GM18520 (cell line): Measurements from ENCODE around the gene PARVA.

Experiments
- ATAC-seq: cut with Tn5 transposase; IDR thresholded peaks from one replicate; pipeline ENCODE4 v1.9.1; 2021; ENCODE audit not compliant: unreplicated experiment

PARVA gene

DNA sequence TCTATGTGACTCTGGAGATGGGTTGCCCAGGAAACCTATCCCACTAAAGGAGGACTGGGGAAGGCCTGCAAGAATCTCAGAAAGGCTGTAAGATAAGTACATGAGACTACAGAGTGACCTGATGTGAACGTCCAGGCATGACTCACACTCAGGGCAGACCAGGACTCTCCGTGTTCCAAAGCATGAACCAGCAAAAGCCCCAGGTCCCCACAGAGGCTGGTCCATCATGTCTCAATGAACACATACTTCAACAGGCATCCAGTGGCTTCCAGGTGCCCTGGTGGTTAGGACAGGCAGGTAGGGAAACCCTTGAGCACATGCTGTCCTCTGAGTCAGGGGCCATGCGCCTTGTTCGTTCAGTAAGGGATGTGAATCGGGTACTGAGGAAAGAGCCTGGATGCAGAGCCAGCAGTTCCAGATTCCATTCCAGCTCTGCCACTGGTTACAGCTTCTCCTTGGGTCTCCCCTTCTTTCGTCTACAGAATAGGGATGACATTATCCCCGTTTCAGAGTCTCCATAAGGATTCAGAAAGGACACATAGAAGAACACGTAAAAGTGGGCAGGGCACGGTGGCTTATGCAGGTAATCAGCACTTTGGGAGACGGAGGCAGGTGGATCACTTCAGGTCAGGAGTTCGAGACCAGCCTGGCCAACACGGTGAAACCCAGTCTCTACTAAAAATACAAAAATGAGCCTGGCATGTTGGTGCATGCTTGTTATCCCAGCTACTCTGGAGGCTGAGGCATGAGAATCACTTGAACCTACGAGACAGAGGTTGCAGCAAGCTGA, 167.8 kb downstream of the PARVA start:
- ATAC-seq, result no peak

DNA sequence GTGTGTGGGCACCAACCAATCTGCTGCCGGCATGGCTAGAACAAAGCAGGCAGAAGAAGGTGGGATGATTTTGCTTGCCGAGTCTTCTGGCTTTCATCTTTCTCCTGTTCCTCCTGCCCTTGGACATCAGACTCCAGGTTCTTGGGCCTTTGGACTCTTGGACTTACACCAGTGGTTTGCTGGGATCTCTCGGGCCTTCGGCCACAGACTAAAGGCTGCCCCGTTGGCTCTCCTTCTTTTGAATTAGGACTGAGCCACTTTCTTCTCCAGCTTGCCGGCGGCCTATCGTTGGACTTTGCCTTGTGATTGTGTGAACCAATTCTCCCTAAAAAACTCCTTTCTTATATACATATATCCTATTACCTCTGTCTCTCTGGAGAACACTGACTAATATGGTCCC, 168.8 kb downstream of the PARVA start:
- ATAC-seq, result no peak

DNA sequence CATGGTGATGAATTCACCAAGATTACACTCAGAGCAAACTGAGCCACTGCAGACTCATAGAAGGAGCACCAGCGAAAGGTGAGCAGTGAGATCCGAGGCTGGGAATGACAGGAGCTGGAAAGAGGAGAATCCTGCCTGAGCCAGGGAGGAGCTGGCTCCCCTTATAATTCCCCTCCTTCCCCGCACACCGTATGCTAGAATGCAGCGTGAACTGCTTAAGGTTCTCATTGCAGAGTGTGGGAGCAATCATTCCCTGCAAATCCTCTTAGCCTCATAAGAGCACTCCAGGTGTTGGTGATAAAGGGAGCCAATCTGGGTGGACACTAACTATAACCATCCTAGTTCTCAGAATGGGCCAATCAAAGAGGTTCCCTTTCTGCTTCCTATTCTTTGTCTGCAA, 169.3 kb downstream of the PARVA start:
- ATAC-seq, result no peak

DNA sequence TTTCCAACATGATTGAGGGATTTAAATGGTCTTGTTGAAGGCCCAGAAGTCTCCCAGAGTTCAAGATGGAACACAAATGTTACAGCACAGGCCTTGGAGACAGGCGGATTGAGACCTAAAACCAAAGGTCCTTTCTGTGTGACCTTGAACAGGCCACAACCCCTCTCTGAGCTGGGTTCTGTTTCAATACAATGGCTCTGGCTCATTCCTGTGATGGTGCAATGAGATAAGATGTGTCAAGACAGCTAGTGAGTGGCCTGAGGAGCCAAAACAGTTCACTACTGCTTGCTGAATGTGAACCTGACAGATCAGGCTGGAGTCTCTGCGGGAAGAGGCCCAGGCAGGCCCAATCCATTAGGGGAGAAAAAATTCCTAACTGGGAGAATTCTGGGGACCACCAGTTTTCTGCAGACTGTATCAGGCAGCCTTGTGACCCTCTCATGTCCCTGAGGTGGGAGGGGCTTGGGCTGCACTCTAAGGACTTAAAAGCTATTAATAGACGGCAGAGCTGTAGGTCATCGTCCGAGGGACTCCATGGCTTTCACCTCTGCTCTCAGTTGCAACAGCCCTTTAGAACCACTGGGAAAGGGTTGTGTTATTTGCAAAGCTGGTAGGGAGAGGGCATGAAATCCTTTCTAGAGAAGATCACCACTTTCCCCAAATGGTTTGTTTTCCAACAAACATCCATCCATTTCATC, 170.7 kb downstream of the PARVA start:
- ATAC-seq, result no peak

DNA sequence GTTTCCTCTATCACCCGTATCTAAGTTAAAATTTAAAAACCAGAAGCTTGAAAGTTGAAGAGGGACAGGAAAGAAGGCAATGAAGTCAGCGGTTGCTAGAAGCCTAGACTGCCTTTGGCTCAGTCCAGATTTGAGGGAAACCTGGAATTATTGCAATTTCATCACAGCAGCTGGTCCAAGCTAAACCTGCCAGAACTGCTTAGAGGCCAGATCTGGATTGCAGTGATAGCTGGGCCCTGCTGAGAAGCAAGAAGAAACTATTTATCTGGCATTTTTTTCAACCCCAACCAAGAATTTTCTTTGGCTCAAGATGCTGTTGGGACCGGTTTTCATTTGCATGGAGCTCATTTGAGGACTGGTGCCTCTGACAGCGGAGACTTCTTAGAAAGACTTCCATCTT, 175.3 kb downstream of the PARVA start:
- no peak for ATAC-seq

DNA sequence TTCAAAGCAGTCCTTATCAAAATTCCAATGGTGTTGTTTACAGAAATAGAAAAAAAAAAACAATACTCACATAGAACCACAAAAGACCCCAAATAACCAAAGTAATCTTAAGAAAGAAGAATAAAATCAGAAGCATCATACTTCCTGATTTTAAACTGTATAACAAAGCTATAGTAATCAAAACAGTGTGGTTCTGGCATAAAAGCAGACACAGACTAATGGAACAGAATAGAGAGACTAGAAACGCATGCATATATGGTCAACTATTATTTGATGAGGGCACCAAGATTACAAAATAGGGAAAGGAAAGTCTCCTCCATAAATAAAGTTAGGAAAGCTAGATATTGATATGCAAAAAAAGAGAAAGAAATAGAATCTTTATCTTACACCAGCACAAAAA, 176.8 kb downstream of the PARVA start:
- ATAC-seq, result no peak

DNA sequence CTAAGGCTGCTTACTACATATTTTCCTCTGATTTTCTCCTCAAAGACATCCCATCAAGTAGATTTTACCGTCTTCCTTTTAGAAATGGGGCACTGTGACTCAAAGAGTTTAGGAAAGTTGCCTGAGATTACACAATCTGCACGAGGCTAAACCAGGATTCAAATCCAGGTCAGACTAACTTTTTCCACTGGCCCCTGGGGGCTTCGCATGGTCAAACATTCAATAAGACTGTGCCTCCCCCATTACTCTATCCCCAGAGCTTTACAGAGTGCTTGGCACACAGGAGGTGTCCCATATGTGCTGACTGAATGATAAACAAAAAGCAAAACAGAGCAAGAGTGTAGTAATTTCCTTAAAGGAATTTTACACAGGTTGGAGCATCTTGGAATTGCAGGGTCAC, 178.8 kb downstream of the PARVA start:
- no peak for ATAC-seq

DNA sequence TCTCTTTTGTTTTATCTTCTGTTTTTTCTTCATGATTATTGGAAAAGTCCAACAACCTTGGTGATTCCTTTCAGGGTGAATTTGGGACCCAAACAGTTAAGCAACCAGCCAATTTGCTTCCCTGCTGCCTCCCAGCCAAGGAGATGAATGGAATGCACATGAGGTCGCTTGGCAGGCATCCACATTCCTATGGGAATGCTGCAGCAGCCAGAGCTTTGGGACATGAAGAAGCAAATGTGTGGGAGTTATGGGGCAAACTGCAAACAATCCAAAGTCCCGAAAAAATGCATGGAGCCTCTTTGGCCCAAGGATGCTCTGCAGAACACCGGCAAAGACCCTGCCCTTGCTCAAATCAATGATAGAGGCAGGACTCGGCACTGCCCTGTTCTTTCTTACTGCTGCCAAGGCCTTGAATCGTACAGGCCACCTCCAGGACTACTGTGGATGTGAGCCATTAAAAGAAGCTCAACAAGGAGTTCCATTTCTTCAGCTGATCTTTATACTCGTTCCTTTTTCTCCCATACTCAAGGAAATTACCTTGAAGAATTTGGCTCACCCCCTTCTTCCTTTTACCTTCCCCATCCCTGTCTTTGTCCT, 179.5 kb downstream of the PARVA start:
- no peak for ATAC-seq

DNA sequence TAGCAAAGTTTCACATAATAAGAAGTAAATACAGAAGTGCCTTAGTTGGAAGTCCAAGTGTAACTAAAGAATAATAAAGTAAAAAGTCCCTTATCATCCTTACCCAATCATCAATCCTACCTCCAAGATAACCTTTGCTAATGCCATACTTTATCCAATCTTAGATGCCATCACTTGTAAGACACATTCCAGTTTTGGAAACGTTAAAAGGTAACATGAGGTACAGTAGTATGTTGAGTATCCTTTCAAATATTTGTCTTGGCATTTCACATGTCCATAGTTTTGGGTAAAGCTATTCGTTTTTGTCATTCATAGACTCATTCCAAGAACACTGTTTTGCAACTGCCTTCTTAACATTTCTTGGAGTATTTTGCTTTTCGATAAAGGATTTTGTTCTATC, 181.6 kb downstream of the PARVA start:
- no peak for ATAC-seq

DNA sequence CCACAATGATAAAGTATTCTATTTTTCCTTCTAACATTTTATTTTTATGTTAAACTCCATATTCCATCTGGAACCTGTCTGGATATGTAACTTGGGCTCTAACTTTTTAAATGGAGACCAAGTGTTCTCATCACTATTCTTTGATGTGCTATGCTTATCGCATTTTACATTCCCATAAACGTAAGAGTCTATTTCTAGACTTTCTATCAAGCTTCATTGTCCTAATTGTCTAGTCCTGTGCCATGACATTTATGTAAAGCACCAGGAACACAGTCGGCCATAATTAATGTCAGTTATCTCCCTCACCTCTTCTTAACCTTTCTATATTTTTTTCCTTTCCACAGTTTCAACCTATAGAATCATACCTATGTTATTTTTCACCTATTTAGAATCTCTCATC, 183.0 kb downstream of the PARVA start:
- no peak for ATAC-seq

DNA sequence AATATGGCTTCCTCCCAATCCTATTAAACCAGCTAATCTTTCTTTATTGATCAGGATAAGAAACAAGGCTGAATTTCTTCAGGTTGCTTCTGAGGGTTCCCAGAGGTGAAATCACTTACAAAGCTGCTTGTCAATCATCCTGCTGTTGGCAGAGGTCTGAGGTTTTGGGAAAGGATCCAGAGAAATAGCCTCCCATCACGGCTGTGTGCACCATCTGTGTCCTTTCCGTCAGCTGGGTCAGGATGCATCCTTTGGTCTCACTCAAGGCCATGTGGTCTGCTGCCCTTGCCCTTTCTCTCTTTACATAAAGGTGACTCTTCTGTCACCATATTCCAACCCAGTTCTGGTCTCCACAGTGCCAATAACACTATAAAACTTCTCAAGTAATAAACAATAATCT, 183.5 kb downstream of the PARVA start:
- ATAC-seq, result no peak

DNA sequence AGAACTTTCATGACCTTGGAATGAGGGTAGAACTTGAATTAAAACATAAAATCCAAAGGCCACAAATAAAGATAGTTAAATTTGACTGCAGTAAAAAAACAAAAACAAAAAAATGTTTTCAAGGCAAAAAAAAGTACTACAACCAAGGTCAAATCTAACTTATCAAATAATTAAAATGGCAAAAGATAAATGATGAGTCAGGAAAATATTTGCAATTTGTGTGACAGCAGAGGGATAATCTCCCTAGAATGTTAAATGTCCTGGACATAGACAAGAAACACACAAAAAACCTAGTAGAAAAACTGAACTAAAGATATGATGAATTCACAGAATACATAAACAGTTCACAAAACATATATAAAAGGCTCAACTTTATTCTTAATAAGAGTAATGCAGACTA, 186.6 kb downstream of the PARVA start:
- ATAC-seq, result no peak

DNA sequence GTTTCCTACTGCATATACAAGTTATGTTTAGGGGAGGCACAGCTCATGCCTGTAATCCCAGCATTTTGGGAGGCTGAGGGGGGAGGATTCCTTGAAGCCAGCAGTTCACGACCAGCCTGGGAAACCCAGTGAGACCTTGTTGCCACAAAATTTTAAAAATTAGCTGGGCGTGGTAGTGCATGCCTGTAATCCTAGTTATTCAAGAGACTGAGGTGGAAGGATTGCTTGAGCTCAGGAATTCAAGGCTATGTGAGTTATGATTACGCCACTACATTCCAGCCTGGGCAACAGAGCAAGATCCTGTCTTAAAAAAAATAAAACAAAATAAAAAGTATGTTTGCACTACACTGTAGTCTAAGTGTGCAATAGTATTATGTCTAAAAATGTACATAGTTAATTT, 188.0 kb downstream of the PARVA start:
- ATAC-seq, result no peak

DNA sequence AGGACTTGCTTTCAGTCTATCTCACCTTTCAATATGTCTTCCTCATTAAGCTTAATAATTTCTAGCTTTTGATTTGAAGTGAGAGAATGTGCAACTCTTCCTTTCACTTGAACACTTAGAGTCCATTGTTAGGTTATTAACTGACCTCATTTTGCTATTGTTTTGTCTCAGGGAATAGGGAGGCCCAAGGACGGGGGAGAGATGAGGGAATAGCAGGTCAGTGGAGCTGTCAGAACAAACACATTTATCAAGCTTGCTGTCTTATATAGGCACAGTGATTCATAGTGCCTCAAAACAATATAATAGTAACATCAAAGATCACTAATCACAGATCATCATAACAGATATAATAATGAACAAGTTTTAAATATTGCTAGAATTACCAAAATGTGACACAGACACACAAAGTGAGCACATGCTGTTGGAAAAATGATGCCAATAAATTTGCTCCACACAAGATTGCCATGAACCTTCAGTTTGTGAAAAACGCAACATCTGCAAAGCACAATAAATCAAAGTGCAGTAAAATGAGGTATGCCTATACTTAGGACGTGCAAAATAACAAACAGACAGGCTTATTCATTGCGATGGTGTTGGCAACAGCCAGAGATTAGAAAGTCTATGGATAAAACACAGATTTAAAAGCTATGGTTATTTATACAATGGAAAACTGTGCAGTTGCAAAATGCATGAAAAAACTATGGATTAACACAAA, 190.5 kb downstream of the PARVA start:
- no peak for ATAC-seq

DNA sequence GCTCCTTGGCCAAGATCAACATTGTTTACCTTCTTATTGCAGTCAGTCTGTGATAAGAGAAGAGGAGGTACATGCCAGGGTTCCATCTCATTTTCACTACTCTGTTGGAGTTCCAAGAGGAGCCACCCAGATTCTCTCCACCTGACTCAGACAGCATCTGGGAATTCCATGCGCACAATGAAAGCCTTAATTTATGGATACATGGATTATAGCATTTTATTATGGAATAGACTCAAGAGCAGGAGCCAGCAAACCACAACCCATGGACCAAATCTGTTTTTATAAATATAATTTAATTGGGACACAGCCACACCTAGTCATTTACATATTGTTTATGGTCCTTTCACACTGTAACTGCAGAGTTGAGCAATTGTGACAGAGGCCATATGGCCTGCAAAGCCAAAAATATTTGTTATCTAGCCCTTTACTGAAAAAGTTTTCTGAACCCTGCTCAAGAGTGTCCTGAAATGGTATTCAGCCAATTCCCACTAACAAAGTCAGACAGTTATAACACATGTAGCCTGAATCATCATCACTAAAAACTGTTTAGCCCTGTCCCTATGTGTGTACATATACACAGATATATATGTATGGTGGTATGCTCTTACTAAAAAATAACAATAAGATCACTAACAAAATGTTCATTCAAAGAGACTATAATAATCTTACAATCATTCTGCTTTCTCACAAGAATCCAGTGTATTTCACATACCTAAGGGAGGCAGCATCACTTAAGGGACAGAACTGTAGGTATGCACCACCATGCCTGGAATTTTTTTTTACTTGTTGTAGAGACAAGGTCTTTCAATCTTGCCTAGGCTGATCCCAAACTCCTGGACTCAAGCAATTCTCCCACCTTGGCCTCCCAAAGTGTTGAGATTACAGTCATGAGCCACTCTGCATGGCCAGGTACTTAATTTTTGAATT, 192.4 kb downstream of the PARVA start:
- ATAC-seq, result no peak

DNA sequence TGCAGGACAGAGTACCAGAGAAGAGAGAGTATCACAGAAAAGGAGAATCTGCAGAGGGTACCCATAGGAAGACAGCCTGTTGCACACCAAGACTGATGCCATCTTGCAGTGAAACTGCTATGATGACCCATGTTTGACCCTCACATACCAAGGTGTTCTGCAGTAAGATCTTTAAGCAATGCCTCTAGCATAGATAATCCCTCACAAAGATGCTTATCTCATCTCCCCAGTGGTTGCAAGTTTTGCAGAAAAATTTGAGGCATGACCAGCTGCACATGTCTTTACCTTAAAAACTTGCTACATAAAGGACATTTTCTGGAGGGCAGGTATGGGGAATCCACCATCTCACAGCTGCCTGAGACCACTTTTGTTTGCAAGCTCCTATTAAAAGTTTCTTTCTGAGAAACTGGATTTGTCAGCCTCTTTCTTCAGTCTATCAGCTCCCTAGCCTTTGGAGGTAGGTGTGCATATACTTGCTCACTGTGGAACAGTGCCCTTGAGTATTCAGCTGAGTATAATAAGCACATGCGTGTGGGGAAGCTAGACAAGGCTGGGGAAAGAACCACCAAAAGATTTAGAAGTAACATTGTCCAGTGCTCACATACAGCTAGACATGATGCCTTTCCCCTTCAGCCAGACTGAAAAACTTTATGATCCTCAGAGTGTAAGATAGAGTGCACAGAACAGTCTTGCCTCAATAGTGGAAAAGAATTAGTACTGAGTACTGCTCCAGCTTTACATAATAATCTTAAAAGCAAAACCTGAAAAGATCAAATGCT, 196.5 kb downstream of the PARVA start:
- no peak for ATAC-seq

DNA sequence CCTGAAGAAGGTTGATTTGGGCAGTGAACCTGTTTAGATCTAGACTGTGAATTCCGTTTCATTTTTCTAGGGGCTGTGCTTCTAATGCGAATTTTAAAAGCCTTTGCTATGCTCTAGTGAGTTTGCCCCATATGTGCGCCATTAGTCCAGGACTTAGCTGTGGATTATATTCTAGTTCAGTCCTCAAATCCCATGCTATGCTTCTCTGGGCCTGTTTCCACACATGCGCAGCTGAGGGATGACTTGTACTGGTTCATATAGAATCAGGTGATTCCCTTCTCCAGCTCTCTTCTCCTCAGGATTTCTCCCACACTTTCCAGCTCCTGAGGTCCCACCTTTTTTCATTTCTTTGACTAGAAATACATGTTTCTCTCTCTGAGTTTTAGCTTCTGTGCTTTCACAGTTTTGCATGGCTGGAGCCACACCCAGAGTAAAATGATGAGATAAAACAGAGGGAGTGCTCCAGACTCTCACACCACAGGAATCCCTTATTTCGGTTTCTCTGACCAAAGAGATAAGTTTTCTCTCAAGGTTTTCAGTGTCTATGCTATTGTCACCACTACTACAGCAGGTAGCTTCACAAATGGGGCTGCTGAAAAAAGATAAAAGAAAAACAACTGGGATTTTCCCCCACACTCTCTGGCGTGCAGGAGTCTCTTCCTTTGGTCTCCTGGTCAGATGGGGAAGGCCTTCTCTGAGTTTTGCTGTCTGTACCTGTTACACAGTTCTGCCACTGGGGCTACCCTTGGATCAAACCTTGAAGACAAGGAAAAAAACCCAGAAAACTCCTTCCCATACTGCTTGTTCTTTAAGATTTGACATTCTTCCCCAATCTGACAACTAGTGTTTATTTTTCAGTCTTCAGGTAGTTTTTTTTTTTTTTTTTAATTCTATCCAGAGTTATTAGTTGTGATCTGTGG, 200.6 kb downstream of the PARVA start:
- no peak for ATAC-seq

DNA sequence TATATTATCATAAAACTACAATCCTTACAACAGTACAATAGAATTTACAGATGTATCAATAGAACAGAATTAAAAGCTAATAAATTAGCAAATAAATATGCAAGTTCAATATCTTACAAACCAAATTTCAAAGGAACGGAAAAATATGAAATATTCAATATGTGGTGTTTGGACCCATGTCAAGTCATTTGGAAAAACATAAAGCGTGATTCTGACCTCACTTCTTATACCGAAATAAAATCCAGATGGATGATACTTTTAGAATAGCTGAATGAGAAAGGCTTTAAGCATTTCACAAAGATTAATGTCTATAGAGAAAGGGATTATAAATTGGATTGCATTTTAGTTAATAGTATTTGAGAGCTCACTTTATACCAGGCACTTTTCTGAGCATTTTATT, 204.0 kb downstream of the PARVA start:
- no peak for ATAC-seq

DNA sequence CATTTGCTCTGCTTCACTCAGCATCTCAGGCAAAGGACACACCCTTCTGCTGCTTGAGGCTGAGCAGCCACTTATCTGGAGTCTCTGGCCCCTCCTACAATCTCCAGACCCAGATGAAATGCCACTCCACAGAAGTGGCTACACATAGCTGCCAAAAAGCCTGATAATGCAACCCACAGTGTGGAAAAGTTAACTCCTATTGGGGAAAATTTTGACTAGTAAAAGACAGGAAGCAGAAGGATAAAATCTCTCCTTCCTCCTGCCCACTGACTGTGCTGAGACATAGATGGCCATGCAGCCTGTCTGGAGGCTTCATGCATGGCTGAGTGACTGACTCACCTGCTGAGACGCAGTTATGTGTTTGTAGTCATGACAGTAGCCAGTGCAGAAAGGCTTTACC, 204.6 kb downstream of the PARVA start:
- no peak for ATAC-seq
